Measurements from ENCODE around the gene TBX10. TPM values are rescaled to one million over a fixed set of nuclear protein-coding genes. Genes with fewer than 3 reads are reported as not detected.

Gene TBX10
- total RNA-seq, 1 donor from 2014 or later = not detected

DNA sequence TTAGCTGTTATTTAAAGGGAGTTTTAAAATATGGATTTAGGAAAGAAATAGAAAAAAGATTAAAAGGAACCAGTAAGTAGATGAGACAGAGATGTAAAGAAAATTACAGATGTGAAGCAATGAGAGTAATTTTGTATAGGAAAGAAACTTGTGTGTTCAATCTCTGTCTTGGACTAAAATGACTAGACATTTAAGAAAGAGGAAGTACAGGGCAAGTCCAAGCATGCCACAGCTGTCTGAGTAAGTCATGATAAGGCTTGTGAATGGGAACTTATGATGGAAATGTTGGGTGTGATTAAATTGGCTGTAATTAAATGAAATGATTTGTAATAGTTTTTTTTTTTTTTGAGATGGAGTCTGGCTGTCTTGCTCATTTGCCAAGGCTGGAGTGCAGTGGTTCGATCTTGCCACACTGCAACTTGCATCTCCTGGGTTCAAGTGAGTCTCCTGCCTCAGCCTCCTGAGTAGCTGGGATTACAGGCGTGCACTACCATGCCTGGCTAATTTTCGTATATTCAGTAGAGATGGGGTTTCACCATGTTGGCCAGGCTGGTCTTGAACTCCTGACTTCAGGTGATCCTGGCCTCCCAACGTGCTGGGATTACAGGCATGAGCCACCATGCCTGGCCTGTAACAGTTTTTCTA lies 16.8 kb upstream of the TBX10 start:
- DNase-seq = no peak
- no peaks in the 10 kb centered on the region for H3K27me3 Mint-ChIP-seq
- H3K27ac Mint-ChIP-seq = no peak overlapping the region
- H3K4me1 Mint-ChIP-seq = no peaks in the 10 kb centered on the region
- intact Hi-C loops (cut with micrococcal nuclease) = no loop called here
- no peaks in the 10 kb centered on the region for H3K9me3 Mint-ChIP-seq
- no peak overlapping the region for H3K4me3 Mint-ChIP-seq
- H3K36me3 Mint-ChIP-seq (ENCODE audit: low read depth) = peaks cover 2% of the 10 kb centered on the region

DNA sequence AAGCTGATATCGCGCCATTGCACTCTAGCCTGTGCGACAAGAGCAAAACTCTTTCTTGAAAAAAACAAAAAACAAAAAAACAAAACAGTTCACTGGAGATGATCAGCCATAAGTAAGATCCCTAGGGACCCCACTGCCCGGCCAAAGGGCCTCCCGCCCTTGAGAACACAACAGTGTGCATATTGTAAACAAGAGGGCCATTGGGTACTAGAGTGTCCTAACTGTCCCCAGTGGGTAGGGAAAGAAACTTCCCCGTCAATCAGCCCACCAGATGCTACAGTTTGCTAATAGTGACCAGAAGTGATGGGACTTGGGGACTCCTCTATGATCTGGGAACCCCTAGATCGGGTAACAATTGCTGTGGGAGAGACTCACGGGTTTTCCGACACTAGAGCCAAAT lies 14.7 kb upstream of the TBX10 start:
- H3K36me3 Mint-ChIP-seq (ENCODE audit: low read depth) = peaks cover 2% of the 10 kb centered on the region
- H3K9me3 Mint-ChIP-seq = no peaks in the 10 kb centered on the region
- intact Hi-C loops (cut with micrococcal nuclease) = no loop called here
- no peak for DNase-seq
- H3K4me1 Mint-ChIP-seq = peaks cover 5% of the 10 kb centered on the region
- H3K27ac Mint-ChIP-seq = no peak overlapping the region
- H3K4me3 Mint-ChIP-seq = no peak overlapping the region
- no peaks in the 10 kb centered on the region for H3K27me3 Mint-ChIP-seq

DNA sequence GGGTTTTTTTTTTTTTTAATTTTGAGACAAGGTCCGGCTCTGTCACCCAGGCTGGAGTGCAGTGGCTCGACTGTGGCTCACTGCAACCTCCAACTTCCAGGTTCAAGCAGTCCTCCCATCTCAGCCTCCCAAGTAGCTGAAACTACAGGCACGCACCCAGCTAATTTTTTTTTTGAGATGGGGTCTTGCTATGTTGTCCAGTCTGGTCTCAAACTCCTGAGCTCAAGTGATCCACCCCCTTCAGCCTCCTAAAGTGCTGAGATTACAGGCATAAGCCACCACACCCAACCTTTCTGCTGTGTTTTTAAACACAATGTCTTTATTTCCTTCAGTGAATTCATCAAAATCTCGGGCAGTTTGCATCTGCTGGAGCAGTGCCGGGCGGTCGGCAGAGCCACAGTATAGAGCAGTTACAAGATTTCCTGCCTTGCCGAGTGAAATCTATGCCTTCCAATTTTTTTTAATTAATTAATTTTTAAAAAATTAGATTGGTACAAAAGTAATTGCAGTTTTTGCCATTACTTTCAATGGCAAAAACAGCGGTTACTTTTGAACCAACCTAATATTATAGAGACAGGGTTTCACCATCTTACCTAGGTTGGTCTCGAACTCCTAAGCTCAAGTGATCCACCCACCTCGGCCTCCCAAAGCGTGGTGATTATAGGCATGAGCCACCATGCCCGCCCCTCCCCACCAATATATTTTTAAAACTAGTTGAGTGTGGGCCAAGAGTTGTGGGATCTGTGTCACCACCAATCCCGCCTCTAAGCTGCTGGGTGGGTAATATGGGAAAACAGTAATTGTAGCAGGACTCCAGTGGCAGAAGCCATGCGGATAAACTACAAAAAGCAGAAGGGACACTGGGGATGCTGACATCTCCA lies 13.6 kb upstream of the TBX10 start:
- Mint-ChIP-seq H3K4me3 (no peak overlapping the region), H3K9me3 (no peaks in the 10 kb centered on the region), H3K27ac (no peak overlapping the region), H3K36me3 (ENCODE audit: low read depth) (peaks cover 2% of the 10 kb centered on the region), H3K4me1 (peaks cover 5% of the 10 kb centered on the region), H3K27me3 (no peaks in the 10 kb centered on the region)
- intact Hi-C loops (cut with micrococcal nuclease) = no loop called here
- no peak for DNase-seq

DNA sequence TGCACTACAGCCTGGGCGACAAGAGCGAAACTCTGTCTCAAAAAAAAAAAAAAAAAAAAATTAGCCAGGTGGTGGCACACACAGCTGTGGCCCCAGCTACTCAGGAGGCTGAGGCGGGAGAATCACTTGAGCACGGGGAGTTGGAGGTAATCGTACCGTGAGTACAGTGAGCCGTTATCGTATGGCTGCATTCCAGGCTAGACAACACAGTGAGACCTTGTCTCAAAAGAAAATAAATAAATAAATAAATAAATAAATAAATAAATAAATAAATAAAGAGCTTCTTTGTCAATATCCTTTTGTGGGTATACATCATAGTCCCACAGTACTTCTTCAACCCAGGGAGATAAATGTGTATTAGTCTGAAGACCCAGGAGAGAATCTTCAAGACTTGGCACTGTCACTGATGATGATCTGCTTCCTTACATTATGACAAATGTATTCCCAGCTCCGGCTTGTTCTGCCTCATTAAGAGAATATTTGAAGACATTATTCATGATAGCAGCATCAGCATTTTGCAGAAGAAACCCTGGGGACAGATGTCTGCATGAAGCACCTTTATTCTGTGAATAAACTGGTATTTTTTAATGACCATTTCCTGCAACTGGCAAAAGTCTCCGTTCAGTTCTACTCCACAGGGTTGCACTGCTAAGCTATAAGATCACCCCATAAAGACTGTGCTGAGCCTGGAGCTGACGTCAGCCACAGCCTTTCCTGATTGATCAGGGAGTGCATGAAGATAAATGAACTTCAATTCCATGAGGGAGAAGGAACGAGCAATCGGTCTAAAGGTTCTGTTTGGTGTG lies 12.6 kb upstream of the TBX10 start:
- intact Hi-C loops (cut with micrococcal nuclease) = no loop called here
- no peak for DNase-seq
- H3K4me3 Mint-ChIP-seq = no peak overlapping the region
- H3K27me3 Mint-ChIP-seq = no peaks in the 10 kb centered on the region
- no peak overlapping the region for H3K27ac Mint-ChIP-seq
- no peaks in the 10 kb centered on the region for H3K9me3 Mint-ChIP-seq
- H3K36me3 Mint-ChIP-seq (ENCODE audit: low read depth) = peaks cover 2% of the 10 kb centered on the region
- H3K4me1 Mint-ChIP-seq = peaks cover 5% of the 10 kb centered on the region

DNA sequence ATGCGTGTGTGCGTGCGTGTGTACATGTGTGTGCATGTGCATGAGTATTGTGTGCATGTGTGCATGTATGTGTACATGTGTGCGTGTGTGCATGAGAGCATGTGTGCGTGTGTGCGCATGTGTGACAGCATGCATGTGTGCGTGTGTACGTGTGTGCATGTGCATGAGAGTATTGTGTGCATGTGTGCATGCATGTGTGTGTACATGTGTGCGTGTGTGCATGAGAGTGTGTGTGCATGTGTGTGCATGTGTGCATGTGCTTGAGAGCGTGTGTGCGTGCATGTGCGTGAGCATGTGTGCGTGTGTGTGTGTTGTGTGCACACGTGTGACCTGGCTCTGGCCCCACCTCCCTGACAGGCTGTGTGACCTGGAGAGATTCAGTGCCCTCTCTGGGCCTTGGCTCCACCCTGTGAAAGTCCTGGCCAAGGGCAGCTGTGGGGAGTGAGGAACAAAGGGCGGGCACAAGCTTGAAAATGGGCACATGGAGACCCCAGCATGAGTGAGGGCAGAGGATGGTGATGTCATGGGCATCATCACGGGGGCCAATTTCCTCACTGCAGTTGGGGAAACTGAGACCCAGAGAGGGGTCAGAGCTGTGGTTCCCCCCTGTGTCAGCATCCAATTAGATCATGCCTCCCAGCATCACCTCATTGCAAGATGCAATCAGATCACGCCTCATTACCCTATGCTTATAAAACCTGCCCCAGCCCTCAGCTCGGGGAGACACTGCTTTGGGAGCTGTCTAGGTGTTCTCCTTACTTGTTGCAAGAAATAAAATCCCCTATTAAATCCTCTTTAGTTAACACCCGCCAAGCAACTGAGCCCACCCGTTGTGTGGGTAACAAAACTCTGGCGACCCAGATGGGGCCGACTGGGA lies 10.3 kb upstream of the TBX10 start:
- peak overlapping the region; percentile 87 for H3K4me3 Mint-ChIP-seq
- H3K4me1 Mint-ChIP-seq = peaks cover 18% of the 10 kb centered on the region
- peak overlapping the region; percentile 84 for H3K27ac Mint-ChIP-seq
- no peaks in the 10 kb centered on the region for H3K9me3 Mint-ChIP-seq
- intact Hi-C loops (cut with micrococcal nuclease) = no loop called here
- no peaks in the 10 kb centered on the region for H3K27me3 Mint-ChIP-seq
- no peaks in the 10 kb centered on the region for H3K36me3 Mint-ChIP-seq (ENCODE audit: low read depth)
- DNase-seq = no peak

DNA sequence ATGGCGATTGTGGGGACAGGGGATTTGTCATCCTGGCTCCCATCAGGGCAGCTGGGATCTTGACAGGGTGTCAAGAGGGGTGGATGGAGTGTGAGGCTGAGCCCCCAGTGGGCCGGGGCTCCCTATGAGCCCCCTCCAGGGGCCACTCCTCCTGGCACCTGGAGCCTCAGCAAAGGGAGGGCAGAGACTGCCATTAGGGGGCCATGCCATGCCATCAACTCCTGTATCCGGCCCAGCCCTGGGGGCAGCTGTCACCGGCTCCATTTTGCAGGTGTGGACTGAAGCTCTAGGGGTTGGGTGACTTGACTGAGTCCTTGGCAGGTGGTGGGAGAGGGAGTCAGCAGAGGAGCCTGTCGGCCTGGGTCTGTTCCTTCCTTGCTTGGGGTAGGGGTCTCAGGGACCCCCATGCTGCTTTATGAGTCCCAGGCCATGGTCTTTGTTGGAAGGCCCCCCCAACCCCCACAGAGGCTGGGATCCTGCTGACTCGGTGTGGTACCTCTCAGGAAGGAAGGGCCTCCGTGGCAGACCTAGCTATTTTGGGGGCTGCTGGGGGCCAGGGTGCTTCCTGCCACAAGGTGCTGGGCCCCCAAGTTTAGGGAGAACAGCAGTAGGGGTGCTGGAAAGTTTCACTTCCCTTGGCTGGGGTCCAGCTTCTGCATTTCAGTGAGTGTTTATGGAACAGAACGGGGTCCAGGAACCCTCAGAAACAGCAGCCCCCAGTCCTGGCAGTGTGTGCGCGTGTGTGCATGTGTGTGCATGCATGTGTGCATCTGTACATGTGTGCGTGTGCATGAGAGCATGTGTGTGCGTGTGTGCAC lies 9.4 kb upstream of the TBX10 start:
- H3K4me1 Mint-ChIP-seq = peaks cover 18% of the 10 kb centered on the region

DNA sequence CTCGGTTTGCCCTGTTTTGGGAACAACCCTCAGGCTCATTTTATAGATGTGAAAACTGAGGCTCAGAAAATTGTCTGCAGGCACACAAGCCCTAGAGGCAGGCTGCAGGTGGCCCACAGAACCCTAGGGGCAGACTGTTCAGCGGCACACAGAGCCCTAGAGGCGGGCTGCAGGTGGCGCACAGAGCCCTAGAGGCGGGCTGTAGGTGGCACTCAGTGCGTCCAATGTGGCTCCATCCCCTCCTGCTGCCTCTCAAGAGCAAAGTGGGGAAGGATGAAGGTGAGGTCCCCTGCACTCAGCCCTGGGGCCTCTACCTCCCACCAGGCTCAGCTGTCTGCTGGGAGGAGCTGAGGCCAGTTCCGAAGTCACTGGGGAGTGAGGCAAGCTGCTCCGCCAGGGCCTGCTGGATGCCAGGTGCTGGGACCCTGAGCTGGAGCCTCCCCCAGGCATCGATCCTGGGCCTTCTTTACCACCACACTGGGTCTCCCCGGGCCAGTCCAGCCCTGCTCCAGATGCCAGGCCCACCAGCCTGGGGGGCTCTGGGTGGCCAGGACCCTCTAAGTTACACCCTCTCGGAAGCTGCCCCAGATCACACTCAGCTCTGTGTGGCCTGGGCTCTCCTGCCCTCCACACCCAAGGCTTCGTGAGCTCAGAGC lies 8.7 kb upstream of the TBX10 start:
- H3K27me3 Mint-ChIP-seq = no peaks in the 10 kb centered on the region
- no peak overlapping the region for H3K27ac Mint-ChIP-seq
- peak; percentile 79 for DNase-seq
- intact Hi-C loops (cut with micrococcal nuclease) = no loop called here
- H3K4me1 Mint-ChIP-seq = peaks cover 18% of the 10 kb centered on the region
- H3K4me3 Mint-ChIP-seq = no peak overlapping the region
- no peaks in the 10 kb centered on the region for H3K9me3 Mint-ChIP-seq
- no peaks in the 10 kb centered on the region for H3K36me3 Mint-ChIP-seq (ENCODE audit: low read depth)

More for the DNA sequence above, 9.4 kb upstream of the TBX10 start:
- no peaks in the 10 kb centered on the region for H3K27me3 Mint-ChIP-seq
- intact Hi-C loops (cut with micrococcal nuclease) = no loop called here
- H3K27ac Mint-ChIP-seq = no peak overlapping the region
- no peak for DNase-seq
- H3K9me3 Mint-ChIP-seq = no peaks in the 10 kb centered on the region
- H3K4me3 Mint-ChIP-seq = no peak overlapping the region
- no peaks in the 10 kb centered on the region for H3K36me3 Mint-ChIP-seq (ENCODE audit: low read depth)

DNA sequence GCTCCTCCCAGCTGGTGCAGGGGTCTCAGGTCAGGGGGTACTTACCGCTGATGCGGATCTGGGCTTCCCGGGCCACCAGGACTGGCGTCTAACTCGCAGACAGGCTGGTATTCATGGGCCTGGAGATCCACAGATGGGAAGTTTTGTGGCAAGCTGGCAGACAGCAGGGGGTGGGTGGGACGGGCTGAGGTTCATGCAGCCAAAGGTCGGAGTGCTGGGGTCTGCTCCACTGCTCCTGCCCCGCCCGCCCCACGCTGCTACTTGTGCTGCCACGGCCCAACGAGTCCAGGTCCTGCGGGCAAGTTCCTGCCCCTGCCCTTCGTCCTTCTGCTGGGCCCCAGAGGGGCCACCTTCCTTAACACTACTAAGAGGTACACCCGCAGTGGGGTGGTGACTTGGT lies 7.9 kb upstream of the TBX10 start:
- peaks cover 18% of the 10 kb centered on the region for H3K4me1 Mint-ChIP-seq
- H3K27ac Mint-ChIP-seq = no peak overlapping the region
- H3K27me3 Mint-ChIP-seq = no peaks in the 10 kb centered on the region
- intact Hi-C loops (cut with micrococcal nuclease) = no loop called here
- no peak overlapping the region for H3K4me3 Mint-ChIP-seq
- no peaks in the 10 kb centered on the region for H3K9me3 Mint-ChIP-seq
- DNase-seq = no peak
- H3K36me3 Mint-ChIP-seq (ENCODE audit: low read depth) = no peaks in the 10 kb centered on the region

DNA sequence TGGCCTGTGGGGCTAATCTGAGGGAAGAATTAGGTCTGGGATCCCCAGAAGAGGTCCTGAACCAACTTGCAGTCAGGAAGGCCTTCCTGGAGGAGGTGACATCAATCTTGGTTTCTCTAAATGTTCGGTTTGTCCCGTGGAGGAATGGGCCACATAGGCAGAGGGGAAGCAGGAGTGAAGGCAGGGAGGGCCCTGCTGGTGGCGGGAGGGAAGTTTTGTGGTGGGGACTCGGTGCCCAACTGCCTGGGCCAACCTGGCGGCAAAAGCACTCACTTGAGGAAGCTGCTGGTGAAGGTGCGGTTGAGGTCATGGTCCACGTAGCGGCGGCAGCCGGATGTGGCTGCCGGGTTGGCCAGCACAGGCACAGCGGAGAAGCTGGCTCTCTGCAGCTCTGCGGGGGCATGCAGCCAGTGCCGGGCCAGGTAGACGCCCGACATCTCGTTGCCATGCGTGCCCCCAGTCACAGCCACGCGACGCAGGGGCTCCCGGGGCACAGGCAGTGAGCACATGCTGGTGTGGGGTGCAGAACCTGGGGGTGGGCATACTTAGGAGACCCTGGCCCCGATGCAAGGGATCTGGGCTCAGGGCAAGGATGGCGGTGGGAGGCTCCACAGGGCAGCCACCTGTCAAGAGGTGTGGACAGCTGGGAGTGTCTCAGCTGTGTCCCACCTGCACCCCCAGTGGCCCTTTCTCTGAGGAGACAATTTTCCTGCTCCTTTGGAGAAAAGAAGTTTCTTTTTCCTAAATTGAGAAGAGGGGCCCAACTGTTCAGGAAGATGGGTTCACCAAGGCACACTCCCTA lies 7.2 kb upstream of the TBX10 start:
- Mint-ChIP-seq H3K27me3 (no peaks in the 10 kb centered on the region), H3K36me3 (ENCODE audit: low read depth) (no peaks in the 10 kb centered on the region), H3K27ac (peak overlapping the region; percentile 20), H3K4me3 (peak overlapping the region; percentile 6), H3K4me1 (peaks cover 18% of the 10 kb centered on the region), H3K9me3 (no peaks in the 10 kb centered on the region)
- peak; percentile 81 for DNase-seq
- intact Hi-C loops (cut with micrococcal nuclease) = no loop called here

DNA sequence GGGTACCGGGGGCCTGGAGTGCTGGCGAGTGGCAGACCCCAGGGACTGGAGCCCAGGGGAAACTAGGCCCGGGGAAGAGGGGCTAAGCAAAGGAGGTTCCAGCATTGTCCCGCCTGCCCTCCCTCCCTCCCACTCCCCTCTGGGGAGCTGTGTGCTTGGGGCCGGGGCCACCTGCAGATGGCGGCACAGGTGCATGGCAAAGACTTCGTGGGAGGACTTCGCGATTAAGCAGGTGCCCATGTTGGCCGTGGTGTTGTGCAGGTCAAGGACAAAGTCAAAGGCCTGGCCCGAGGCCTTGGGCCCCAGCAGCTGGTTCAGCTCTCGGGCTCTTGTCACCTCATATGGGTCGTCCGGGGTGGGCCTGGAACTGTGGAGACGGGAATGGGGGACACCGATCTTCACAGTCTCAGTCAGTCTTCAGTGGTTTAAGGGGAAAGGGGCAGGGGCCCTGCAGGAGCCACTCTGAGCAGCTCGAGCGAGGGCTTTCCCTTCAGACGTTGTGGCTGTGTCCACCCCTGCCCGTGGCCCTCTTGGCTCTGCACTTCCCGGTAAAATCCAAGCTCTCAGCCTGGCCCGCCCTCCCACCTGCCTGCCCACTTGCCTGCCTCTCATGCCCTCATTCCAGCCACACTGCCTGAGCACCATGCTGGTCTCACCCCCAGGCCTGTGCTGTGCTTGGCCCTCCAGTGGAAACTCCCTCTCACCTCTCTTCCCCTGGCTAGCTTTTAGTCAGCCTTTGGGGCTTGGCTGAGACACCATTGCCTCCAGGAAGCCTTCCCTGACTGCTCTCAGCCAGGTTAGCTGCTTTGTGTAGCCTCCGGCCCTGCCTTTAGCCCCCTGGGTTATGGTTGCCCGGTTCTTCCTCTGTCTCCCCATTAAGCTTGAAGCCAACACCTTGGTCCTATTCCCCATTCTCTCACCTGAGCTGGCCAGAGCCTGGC lies 6.2 kb upstream of the TBX10 start:
- no peaks in the 10 kb centered on the region for H3K36me3 Mint-ChIP-seq (ENCODE audit: low read depth)
- intact Hi-C loops (cut with micrococcal nuclease) = no loop called here
- DNase-seq = no peak
- H3K4me3 Mint-ChIP-seq = no peak overlapping the region
- H3K9me3 Mint-ChIP-seq = no peaks in the 10 kb centered on the region
- peaks cover 18% of the 10 kb centered on the region for H3K4me1 Mint-ChIP-seq
- no peaks in the 10 kb centered on the region for H3K27me3 Mint-ChIP-seq
- no peak overlapping the region for H3K27ac Mint-ChIP-seq

Data from activated CD4-positive, alpha-beta T cell treated with anti-CD3 and anti-CD28 coated beads, Interleukin-2, amount 10 ng/mL, durations not matched to agents 24 days and 14 days (primary cell).